HG03469 (cell line): ENCODE measurements around the gene RPL41.
A peak's percentile ranks its signal among the peaks of the same experiment; 100 is the strongest.
"Not testable (repeated sequence)": the region's sequence is repeated elsewhere in the genome, so short reads cannot be mapped to it uniquely, and the experiment has no call there.

ENCODE experiments used
- ATAC-seq: cut with Tn5 transposase; IDR thresholded peaks from one replicate; pipeline ENCODE4 v1.9.1; 2021; ENCODE audit warnings: mild to moderate bottlenecking, moderate library complexity, moderate number of reproducible peaks; ENCODE audit not compliant: unreplicated experiment

RPL41 gene

GRCh38 chr12:56102683-56103065, 13.8 kb upstream of the RPL41 start:
- ATAC-seq: no peak

- ATAC-seq: no peak
Observed at GRCh38 chr12:56103066-56103711, 13.2 kb upstream of the RPL41 start.

- no peak for ATAC-seq
Observed at GRCh38 chr12:56103823-56104108, 12.7 kb upstream of the RPL41 start.

GRCh38 chr12:56104109-56104814, 12.2 kb upstream of the RPL41 start, which contains the start of gene PA2G4:
Gene PA2G4 (plus strand): TSS chr12:56104559. CDS start chr12:56104738, 179 bp downstream.
- peak; percentile 84 for ATAC-seq

GRCh38 chr12:56104815-56105608, 11.4 kb upstream of the RPL41 start:
- ATAC-seq: no peak

DNA sequence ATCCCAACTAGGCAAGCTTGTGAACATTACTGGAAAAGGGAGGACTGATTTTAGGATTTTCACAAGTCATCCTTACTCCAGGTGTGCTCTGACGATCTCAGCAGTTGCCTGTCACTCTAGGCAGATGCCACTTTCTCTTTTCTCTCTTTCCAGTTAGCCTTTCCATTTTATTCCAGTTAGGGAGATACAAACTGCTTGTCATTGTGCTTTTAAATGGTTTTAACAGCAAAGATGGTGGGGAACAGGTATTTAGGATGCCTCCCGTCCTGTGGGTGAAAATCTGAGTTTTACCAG, 10.9 kb upstream of the RPL41 start:
- ATAC-seq: no peak

DNA sequence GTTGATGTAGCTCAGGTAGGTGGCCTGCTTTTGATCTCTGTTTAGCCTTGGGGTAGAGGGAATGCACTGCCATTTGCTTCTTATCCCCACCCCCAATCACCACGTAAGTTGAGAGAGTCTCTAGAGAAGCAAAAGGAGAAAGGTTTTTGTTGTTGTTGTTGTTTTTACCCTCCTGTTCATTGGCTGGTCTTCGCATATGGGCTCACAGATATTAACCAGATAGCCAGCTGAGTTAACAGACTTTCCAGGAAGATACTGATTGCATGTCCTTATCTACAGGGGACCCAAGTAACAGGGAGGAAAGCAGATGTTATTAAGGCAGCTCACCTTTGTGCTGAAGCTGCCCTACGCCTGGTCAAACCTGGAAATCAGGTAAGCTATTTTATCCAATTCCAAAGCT, 9.2 kb upstream of the RPL41 start:
- ATAC-seq: no peak

DNA sequence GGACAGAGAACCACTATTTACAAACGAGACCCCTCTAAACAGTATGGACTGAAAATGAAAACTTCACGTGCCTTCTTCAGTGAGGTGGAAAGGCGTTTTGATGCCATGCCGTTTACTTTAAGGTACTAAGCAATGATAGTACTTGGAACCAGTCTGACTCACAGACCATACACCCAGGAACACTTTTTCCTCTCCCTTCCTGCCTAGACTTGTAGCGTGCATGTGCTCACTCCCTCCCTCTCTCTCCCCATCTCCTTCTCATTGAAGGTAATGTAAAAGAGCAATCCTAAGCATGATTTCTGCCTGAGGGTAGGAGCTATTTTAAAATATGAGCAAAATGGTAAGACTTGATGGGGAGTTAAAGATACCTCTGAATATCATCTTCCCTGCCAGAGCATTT, 5.9 kb upstream of the RPL41 start:
- no peak for ATAC-seq

- ATAC-seq: no peak
Observed at GRCh38 chr12:56114084-56114483, 2.3 kb upstream of the RPL41 start.

DNA sequence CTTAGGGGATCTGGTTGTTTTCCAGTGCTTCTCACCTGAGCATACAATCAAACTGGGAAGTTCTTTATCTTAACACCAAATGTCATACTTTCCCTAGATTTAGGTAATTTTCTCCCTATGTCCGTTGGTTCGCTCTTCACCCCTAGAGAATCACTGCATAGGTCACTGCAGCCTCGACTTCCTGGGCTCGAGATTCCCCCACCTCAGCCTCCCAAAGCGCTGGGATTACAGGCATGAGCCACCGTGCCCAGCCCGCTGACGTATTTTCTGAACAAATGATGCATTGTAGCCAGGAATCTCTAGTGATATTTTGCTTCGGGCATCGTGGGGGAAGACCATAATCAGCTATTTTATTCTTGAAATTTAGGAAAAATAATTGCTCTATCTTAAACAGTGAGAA, 1.1 kb upstream of the RPL41 start:
- no peak for ATAC-seq

DNA sequence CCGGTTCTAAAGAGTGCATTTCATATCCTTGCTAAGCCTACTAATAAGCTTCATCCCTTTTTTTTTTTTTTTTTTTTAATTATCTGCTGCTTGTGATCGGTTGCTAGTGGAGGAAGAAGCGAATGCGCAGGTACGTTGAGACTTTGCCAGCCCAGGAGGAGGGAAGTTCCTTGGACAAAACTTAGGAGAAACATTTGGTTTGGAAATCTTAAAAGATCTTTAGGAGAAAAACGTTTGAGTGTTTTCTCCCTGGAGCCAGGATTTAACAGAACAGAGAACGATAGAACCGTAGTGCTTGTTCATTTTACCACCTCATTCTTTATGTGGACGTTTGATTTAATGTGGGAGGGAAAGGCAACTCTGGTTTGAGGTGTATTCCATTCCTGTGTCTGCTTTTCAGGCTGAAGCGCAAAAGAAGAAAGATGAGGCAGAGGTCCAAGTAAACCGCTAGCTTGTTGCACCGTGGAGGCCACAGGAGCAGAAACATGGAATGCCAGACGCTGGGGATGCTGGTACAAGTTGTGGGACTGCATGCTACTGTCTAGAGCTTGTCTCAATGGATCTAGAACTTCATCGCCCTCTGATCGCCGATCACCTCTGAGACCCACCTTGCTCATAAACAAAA, 761 bp downstream of the RPL41 start:
- ATAC-seq: not testable (repeated sequence)

GRCh38 chr12:56117778-56118687, 1.6 kb downstream of the RPL41 start, which contains the start of gene ZC3H10:
Gene ZC3H10 (plus strand): TSS chr12:56118266. CDS start chr12:56120563, 2,297 bp downstream.
- peak; percentile 71 for ATAC-seq

DNA sequence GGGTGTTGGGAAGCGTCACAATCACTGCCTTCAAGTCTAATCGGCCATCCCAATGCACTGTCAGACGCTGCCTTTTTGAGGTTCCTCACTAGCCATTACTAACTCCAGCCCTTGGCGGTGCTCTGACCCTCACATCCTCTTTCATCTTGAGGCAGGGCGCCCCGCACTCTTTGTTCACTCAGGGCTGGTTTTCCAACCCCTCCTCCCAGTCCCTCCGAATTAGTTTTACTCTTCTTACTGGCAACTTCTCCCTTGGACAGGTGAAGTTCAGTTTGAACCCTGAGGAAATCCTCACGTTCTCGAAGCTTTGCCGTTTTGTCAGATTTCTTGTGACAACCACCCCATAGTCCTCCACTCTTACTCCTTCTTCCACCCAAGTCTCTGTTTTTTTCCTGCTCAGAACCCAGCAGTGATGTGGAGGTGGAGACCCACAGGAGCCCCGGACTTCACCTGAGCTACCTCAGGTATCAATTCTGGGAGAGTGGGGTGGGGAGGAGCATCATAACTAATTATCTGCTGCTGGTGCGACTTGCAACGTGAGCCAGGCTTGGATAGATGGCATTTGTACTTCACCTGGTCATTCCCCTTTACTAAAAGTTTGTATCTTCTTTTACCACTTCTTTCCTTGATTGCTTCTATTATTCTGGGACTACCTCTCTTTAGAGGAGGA, 2.4 kb downstream of the RPL41 start:
- ATAC-seq: no peak

DNA sequence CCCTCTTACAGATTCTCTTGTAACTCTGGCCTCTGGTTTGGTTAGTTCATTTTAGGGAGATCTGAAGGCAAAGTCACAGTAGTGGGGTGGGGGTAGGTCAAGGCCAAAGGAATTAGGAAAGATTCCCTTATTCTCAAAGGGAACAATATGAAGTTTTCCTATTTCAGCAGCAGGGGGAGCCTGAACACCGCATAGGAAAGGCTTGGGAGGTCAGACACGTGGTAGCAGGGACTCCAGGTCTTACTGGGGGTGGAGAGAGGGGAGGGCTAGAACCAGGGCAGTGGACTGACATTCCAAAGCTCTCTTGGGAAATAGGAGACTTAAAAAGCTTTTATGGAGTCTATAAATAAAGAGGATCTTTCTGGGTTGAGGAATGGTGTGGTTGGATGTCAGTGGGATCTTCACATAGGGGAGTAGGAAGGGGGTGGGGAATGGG, 2.9 kb downstream of the RPL41 start:
- ATAC-seq: no peak

DNA sequence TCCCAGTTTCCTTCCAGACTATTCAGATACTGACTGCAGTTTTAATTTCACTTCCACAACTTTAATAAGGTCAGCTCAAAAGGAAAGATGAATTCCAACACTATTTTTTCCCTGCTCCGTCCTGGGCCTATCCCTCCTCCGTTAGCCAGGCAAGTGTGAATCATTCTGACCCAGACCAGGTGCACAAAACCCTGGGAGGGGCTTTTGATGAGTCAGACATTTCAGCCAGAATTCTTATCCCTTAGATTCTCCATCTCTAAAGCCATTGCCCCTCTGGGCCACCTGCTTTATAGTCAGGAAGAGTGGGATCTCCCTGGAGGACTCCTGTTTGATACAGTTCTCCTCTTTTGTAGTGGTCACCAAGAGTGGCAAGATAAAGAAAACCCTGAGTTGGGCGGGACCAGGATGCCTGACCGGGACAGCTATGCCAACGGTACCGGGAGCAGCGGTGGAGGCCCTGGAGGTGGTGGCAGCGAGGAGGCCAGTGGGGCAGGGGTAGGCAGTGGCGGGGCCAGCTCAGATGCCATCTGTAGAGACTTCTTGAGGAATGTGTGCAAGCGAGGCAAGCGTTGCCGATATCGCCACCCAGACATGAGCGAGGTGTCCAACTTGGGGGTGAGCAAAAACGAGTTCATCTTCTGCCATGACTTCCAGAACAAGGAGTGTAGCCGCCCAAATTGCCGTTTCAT, 3.9 kb downstream of the RPL41 start:
- no peak for ATAC-seq

GRCh38 chr12:56121204-56121870, 4.9 kb downstream of the RPL41 start:
- no peak for ATAC-seq

- no peak for ATAC-seq
Observed at GRCh38 chr12:56122637-56123036, 6.2 kb downstream of the RPL41 start.

- no peak for ATAC-seq
Observed at GRCh38 chr12:56124133-56124532, 7.7 kb downstream of the RPL41 start.

DNA sequence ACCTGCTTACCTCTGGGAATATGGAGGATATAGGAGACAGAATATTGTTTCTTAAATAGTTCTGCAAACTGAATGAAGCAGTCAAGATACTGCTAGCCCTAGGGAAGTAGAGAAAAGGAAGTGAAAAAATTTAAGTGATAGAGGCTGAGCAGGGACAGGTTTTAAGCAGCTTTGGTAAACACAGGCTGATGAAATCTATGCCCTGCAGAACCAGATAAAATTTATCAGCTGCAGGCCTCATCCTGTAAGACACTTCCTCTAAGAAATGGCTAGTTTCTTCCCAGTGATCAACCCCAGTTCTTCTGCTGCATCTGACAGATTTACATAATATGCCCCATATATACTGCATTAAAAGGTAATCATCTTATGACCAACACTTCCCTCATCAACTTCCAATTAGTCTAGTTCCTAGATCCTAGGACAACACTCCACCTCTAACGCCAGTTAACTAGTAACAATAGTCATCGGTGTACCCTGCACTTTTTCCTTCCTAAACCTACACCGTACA, 10.4 kb downstream of the RPL41 start:
- no peak for ATAC-seq
